ENCODE data around the gene GP1BA.

- TF ChIP-seq POLR2AphosphoS5 (IDR thresholded peaks at IDR 0.05; ENCODE audit: low read depth, low read length) = no peak
- TF ChIP-seq CTCF (IDR thresholded peaks at IDR 0.05) = no peak
Measured at GRCh38 chr17:4886830-4887229, 45.2 kb upstream of the GP1BA start.
